Amniotic epithelial cell (primary cell): ENCODE measurements around the gene NTSR2.

ENCODE experiments used
- DNase-seq: peaks from one replicate; pipeline ENCODE4 v3.0.0-alpha.2; 2010; ENCODE audit warnings: low read depth

NTSR2 gene

GRCh38 chr2:11699686-11700670 is 30.0 kb upstream of the NTSR2 start:
- no peak for DNase-seq

- peak; percentile 68 for DNase-seq
Measured at GRCh38 chr2:11698009-11698922, 28.3 kb upstream of the NTSR2 start.

DNA sequence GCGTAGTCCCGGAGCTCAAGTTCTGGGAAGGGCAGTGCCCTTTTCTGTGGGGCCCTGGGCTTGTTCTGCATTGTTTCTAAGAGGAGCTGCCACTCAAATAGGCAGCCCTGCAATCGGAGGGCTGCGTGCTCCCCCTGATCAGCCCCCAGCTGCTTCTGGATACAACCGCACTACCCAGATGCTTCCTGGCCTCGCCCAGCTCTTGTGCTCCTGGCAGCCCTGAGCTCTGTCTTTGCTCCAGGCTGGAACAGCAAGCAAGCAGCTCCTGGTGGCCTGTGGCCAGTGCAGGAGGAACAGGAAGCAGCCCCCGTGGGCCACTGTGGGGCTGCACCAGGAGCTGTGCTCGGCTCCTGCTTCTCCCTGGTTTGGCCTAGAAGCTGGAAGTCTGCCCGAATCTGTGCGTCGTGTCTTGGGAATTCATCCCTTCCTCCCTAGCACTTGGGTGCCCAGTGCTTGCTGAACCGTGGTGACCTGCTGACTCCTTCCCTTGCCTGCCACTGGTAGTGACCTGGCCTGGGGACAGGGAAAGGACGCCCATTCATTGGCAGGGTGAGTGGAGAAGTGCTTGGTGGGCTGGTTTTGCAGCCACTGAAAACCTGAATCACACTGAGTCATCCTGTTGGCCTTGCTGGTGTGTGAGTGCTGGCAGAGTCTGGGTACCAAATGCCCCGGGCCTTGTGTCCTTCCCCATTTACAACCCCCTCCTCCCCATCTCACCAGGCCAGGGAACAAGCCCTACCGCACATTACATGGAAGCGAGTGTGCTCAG is 27.3 kb upstream of the NTSR2 start:
- DNase-seq, result peak; percentile 46

DNA sequence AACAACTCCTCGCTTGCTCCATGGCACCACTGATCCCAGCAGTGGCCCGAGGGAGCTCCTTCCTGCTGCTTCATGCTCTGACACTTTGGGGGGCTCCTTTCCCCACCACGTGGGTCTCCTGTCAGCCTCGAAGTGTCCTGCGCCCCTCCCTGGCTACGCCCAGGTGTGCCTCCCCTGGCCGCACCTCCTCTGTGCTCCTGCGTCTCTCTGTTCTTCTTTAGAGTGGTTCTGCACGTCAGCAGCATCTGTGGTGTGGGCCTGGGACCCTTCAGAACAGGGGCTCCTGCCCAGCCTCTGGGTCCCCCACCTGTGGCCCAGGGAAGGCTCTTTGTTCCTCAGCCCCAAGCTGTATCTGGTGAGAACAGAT is 26.7 kb upstream of the NTSR2 start:
- no peak for DNase-seq

GRCh38 chr2:11695576-11695975 is 25.6 kb upstream of the NTSR2 start:
- DNase-seq, result no peak

- DNase-seq, result peak; percentile 49
Measured at GRCh38 chr2:11692966-11693521, 23.0 kb upstream of the NTSR2 start.

GRCh38 chr2:11691076-11691660 is 21.2 kb upstream of the NTSR2 start:
- DNase-seq, result no peak

DNA sequence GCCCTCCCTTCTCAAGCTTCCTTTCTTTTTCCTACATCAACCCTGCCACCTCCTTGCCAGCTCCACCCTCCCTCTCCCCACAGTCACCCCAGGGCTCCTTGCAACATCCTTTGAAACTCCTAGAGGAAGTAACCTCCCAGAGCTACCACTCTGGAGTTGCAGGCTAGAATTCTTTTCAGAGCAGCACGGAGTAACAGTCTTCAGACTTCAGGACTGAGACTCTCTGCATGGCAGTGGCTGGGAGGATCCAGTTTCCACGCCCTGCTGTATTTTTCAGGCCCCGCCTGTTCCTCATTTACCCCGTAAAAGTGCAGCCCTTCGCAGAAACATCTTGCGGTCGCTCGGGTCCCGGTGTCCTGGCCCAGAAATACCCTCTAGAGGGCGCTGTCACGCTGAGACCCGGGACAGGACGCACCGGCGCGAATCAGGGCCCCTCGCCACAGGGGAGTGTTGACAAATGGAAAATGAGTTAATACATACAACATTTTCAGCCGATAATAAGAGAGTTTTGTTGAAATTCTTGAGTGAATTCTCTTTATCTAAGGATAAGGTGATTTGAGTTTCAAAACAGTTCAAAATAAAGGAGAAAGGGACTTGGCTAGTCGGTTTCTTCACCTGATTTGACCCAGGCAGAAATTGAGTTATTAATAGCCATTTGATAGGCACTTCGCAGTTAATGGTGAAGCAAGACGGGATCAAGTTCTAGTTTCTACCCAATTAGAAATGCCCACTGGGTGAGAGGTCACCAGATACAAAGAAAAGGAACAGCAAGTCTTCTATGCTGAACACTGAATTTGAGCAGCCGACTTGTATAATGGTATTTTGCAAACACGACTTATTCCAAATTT is 18.5 kb upstream of the NTSR2 start:
- DNase-seq, result peak; percentile 68

DNA sequence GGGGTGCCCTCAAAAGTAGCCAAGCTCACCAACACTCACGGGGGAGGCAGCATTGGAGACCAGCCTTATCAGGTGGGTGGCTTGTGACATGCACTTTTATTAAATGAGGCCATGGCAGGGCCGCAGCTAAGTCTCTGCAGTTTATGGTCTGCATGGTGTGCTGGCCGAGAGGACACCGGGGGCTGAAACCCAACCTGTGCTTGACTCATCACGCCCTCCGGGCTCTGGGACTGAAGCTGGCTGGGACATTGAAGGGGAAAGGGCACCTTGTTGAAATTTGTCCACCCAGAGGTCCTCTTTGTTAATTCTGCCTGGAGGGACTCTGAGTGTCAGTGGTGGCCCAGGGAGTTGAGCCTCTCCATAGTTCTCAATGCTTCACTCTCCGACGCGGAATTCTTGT is 17.7 kb upstream of the NTSR2 start:
- no peak for DNase-seq

DNA sequence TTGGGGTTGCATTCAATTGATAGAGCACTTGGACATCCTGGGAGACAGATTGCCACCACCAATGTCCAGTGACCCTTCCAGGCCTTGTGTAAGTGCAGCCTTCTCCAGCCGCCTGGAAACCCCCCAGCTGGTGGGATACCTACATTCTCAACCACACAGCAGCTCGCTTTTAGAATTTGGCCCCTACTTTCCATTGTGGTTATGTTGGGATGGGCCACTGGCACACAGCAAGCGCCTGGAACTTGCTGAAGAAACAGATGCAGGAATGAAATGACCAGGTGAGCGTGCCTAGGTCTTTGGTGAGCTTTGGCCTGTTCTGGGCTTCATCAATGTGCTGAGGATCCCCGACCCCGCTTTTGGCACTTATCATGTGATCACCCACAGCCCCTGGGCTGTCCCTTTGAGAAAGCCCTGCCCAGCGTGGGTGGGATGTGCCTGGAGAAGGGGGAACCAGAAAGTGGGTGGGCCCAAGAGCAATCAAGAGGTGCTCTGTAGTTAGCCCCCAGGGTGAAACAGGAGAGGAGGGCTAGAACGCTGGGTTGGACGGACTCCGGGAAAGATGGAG is 16.0 kb upstream of the NTSR2 start:
- no peak for DNase-seq

- no peak for DNase-seq
Measured at GRCh38 chr2:11684894-11685460, 15.0 kb upstream of the NTSR2 start.

- DNase-seq, result no peak
Measured at GRCh38 chr2:11683966-11684365, 14.0 kb upstream of the NTSR2 start.

GRCh38 chr2:11683476-11683875 is 13.5 kb upstream of the NTSR2 start:
- no peak for DNase-seq

- no peak for DNase-seq
Measured at GRCh38 chr2:11682590-11682915, 12.6 kb upstream of the NTSR2 start.

- no peak for DNase-seq
Measured at GRCh38 chr2:11681722-11682589, 12.0 kb upstream of the NTSR2 start.

DNA sequence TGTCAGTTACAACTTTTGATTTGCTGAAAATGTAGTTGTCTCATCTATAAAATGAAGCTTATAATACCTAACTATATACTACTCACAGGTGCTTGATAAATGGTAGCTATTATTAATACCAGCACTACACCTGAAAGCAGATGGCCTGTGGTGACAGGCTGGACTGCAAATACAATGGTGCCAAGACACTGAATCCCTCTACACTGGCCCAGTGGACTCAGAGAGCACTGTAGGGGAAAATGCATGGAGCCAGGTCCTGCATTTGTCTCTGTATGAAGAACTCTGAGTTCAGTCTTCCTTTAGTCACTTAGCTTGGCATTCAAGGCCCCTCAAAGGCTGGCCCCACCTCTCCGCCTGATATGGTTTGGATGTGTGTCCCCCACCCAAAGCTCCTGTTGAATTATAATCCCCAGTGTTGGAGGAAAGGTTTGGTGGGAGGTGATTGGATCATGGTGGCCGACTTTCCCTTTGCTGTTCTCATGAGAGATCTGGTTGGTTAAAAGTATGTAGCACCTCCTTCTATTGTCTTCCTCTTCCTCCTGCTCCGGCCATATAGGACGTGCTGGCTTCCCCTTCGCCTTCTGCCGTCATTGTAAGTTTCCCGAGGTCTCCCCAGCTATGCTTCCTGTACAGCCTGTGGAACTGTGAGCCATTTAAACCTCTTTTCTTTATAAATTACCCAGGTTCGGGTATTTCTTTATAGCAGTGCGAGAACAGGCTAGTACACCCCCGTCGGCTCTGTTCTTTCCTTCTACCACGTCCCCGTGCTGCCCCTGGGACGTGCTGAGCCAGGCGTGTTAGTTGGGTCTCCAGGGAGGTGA is 11.1 kb upstream of the NTSR2 start:
- DNase-seq, result no peak

DNA sequence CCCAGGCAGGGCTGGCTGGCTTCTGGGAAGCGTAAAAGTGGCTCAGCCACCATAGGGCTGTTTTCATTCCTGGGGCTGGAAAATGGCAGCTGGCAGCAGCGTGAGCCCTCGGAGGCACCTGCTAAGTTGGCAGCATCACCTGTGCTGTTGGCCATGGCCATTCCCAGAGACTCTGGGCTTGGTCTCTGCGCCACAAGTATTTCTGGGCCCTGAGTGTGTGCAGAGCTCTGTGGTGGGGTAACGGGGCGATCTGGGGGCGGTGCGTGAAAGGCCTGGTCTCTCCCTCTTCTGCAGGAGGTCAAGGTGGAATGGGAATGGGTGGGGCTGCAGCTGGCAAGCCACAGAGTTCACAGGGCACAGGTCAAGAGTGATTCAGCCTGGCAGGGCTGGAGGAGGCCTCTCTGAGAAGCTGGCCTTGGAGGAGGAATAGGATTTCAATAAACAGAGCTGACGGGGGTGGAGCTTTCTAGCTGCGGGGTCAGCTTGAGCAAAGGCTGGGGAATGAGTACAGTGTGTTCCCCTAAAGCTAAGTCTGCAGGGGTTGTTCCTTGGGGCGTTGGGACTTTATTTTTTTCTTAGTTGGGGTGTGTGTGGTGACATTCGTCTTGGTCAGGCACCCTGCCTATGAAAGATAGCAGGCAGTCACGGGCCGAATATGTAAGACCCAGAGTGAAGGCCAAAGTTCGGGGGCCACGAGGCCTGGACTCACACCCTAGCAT is 10.3 kb upstream of the NTSR2 start:
- peak; percentile 45 for DNase-seq
